Activated T-cell treated with anti-CD3 and anti-CD28 coated beads for 24 hours (primary cell): ENCODE results near the gene TENM4.
"Not testable (repeated sequence)": the region's sequence is repeated elsewhere in the genome, so short reads cannot be mapped to it uniquely, and the experiment has no call there.

Experiments
- DNase-seq: peaks from one replicate; pipeline ENCODE4 v3.0.0-alpha.2; 2020; ENCODE audit warnings: low read depth

The TENM4 gene

GRCh38 chr11:79244241-79244772 is 196.5 kb downstream of the TENM4 start:
- DNase-seq: no peak

GRCh38 chr11:79243422-79244210 is 197.2 kb downstream of the TENM4 start:
- DNase-seq: no peak

GRCh38 chr11:79242616-79243015 is 198.2 kb downstream of the TENM4 start:
- DNase-seq: no peak

GRCh38 chr11:79241852-79242241 is 199.0 kb downstream of the TENM4 start:
- DNase-seq: no peak

- DNase-seq: no peak
These were observed 199.5 kb downstream of the TENM4 start for GRCh38 chr11:79241205-79241851.

GRCh38 chr11:79237703-79238102 is 203.1 kb downstream of the TENM4 start:
- DNase-seq: no peak

GRCh38 chr11:79237091-79237490 is 203.7 kb downstream of the TENM4 start:
- no peak for DNase-seq

GRCh38 chr11:79236541-79236971 is 204.3 kb downstream of the TENM4 start:
- DNase-seq: no peak

GRCh38 chr11:79235696-79236095 is 205.1 kb downstream of the TENM4 start:
- DNase-seq: no peak

GRCh38 chr11:79232346-79232745 is 208.5 kb downstream of the TENM4 start:
- DNase-seq: no peak

GRCh38 chr11:79229047-79229446 is 211.8 kb downstream of the TENM4 start:
- no peak for DNase-seq

- DNase-seq: no peak
These were observed 212.8 kb downstream of the TENM4 start for GRCh38 chr11:79227767-79228755.

- no peak for DNase-seq
These were observed 213.5 kb downstream of the TENM4 start for GRCh38 chr11:79227308-79227707.

- no peak for DNase-seq
These were observed 214.7 kb downstream of the TENM4 start for GRCh38 chr11:79226126-79226525.

- not testable (repeated sequence) for DNase-seq
These were observed 218.7 kb downstream of the TENM4 start for GRCh38 chr11:79222163-79222562.

- no peak for DNase-seq
These were observed 219.2 kb downstream of the TENM4 start for GRCh38 chr11:79221444-79222130.

- no peak for DNase-seq
These were observed 220.7 kb downstream of the TENM4 start for GRCh38 chr11:79220171-79220570.

- DNase-seq: no peak
These were observed 221.4 kb downstream of the TENM4 start for GRCh38 chr11:79219186-79220045.

GRCh38 chr11:79212741-79213190 is 228.1 kb downstream of the TENM4 start:
- DNase-seq: no peak

- DNase-seq: no peak
These were observed 231.1 kb downstream of the TENM4 start for GRCh38 chr11:79209540-79210266.
